Measurements from ENCODE around the gene SENP6.
"Not testable (repeated sequence)": the region's sequence is repeated elsewhere in the genome, so short reads cannot be mapped to it uniquely, and the experiment has no call there.

The SENP6 gene

GRCh38 chr6:75601304-75602245, at the start of gene SENP6:
TSS of gene SENP6 (plus strand) at chr6:75601880. CDS start at chr6:75602525, 645 bp downstream.
- peak; percentile 52 for DNase-seq (ENCODE audit: low read depth)

- DNase-seq (ENCODE audit: low read depth): no peak
Measured at GRCh38 chr6:75556240-75556639, 45.4 kb upstream of the SENP6 start.

GRCh38 chr6:75557068-75557467, 44.6 kb upstream of the SENP6 start:
- DNase-seq (ENCODE audit: low read depth): no peak

GRCh38 chr6:75563032-75563431, 38.6 kb upstream of the SENP6 start:
- no peak for DNase-seq (ENCODE audit: low read depth)

- no peak for DNase-seq (ENCODE audit: low read depth)
Measured at GRCh38 chr6:75566137-75566767, 35.4 kb upstream of the SENP6 start.

GRCh38 chr6:75568100-75568499, 33.6 kb upstream of the SENP6 start:
- no peak for DNase-seq (ENCODE audit: low read depth)

GRCh38 chr6:75568965-75569364, 32.7 kb upstream of the SENP6 start:
- no peak for DNase-seq (ENCODE audit: low read depth)

GRCh38 chr6:75570671-75571070, 31.0 kb upstream of the SENP6 start:
- DNase-seq (ENCODE audit: low read depth): not testable (repeated sequence)

- DNase-seq (ENCODE audit: low read depth): no peak
Measured at GRCh38 chr6:75572072-75572471, 29.6 kb upstream of the SENP6 start.

GRCh38 chr6:75579951-75580350, 21.7 kb upstream of the SENP6 start:
- no peak for DNase-seq (ENCODE audit: low read depth)

- no peak for DNase-seq (ENCODE audit: low read depth)
Measured at GRCh38 chr6:75581231-75581630, 20.4 kb upstream of the SENP6 start.

GRCh38 chr6:75584552-75584951, 17.1 kb upstream of the SENP6 start:
- not testable (repeated sequence) for DNase-seq (ENCODE audit: low read depth)

GRCh38 chr6:75588948-75589347, 12.7 kb upstream of the SENP6 start:
- no peak for DNase-seq (ENCODE audit: low read depth)

- DNase-seq (ENCODE audit: low read depth): no peak
Measured at GRCh38 chr6:75590370-75590769, 11.3 kb upstream of the SENP6 start.

GRCh38 chr6:75596380-75596779, 5.3 kb upstream of the SENP6 start:
- not testable (repeated sequence) for DNase-seq (ENCODE audit: low read depth)

- no peak for DNase-seq (ENCODE audit: low read depth)
Measured at GRCh38 chr6:75600768-75601167, 912 bp upstream of the SENP6 start.

GRCh38 chr6:75602246-75603105, 796 bp downstream of the SENP6 start:
- DNase-seq (ENCODE audit: low read depth): peak; percentile 43

- no peak for DNase-seq (ENCODE audit: low read depth)
Measured at GRCh38 chr6:75603106-75603420, 1.4 kb downstream of the SENP6 start.

- DNase-seq (ENCODE audit: low read depth): no peak
Measured at GRCh38 chr6:75604294-75604693, 2.6 kb downstream of the SENP6 start.

GRCh38 chr6:75605635-75606034, 4.0 kb downstream of the SENP6 start:
- no peak for DNase-seq (ENCODE audit: low read depth)

GRCh38 chr6:75608304-75608703, 6.6 kb downstream of the SENP6 start:
- no peak for DNase-seq (ENCODE audit: low read depth)

- DNase-seq (ENCODE audit: low read depth): no peak
Measured at GRCh38 chr6:75608956-75609533, 7.4 kb downstream of the SENP6 start.
